Right atrium auricular region (tissue), 2 donors: ENCODE measurements around the gene SND1. TPM values are rescaled to one million over a fixed set of nuclear protein-coding genes. Genes with fewer than 3 reads are reported as not detected.

Experiments
- DNase-seq: peaks from one replicate; pipeline ENCODE4 v3.0.0-alpha.2; 2019; ENCODE audit warnings: low spot score
- H3K27ac ChIP-seq, 2 donors: fragments of 200-600 bp; sonication (generic); 1 replicate in 1 of 2; 2 replicates in 1 of 2; pipeline ENCODE4 v1.5.1; 2016 to 2019
- H3K27me3 ChIP-seq, 2 donors: fragments of 200-600 bp; sonication (generic); one replicate each; pipeline versions ENCODE4 v1.5.1 to v1.6.0; 2017 to 2019
- H3K36me3 ChIP-seq: fragments of 200-600 bp; sonication (generic); one replicate; pipeline ENCODE4 v1.5.1; 2016
- H3K4me1 ChIP-seq, 2 donors: fragments of 200-600 bp; sonication (generic); one replicate each; pipeline versions ENCODE4 v1.5.1 to v1.6.0; 2017 to 2019
- H3K4me3 ChIP-seq, 2 donors: fragments of 200-600 bp; sonication (generic); 1 replicate in 1 of 2; 2 replicates in 1 of 2; pipeline ENCODE4 v1.5.1; 2017 to 2019; ENCODE audit warnings: mild to moderate bottlenecking in 1 of 2, moderate library complexity in 1 of 2
- H3K9me3 ChIP-seq, 2 donors: fragments of 200-600 bp; sonication (generic); one replicate each; pipeline ENCODE4 v1.5.1; 2019
- total RNA-seq, 2 donors: library from RNA; depleted of rRNA; stranded (reverse); fragments of >200 nt; gene quantifications; one replicate each; pipeline ENCODE4 v1.1.0, GENCODE V29; 2016
- TF ChIP-seq, protein P1 (sequence below), 2 donors: fragments of 200-600 bp; sonication (generic); IDR thresholded peaks; one replicate each; pipeline ENCODE4 v1.5.1; 2019; ENCODE audit warnings: antibody characterized with exemption in 2 of 2

SND1 gene
- total RNA-seq, 2 donors from 2014 or later: 69.4 to 77.6 TPM

DNA sequence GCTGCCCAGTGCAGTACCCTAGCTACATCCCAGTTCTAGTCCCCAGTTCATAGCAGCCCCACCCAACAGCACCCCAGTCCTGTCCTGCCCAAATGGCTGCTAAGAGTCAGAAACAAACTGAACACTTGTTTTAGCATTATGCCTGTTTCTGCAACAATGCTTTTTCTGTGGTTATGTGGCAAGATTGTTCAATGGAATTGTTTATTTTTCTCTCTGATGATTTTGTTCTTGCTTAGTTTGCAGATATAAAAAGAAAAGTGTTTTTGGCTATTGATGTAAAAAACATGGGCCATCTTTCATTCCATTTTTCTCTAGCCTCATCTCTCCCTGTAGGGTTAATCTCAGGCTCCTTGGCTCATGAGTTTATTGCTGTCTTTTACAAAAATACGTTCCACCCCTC is 336.8 kb downstream of the SND1 start:
- Histone ChIP-seq H3K4me3 (no peak overlapping the region), H3K27ac (no peak overlapping the region), H3K9me3 (no peaks in the 10 kb centered on the region), H3K4me1 (peaks cover 0 to 28% of the 10 kb centered on the region in 2 donors), H3K27me3 (no peaks in the 10 kb centered on the region), H3K36me3 (no peaks in the 10 kb centered on the region)
- TF ChIP-seq, protein P1, sequence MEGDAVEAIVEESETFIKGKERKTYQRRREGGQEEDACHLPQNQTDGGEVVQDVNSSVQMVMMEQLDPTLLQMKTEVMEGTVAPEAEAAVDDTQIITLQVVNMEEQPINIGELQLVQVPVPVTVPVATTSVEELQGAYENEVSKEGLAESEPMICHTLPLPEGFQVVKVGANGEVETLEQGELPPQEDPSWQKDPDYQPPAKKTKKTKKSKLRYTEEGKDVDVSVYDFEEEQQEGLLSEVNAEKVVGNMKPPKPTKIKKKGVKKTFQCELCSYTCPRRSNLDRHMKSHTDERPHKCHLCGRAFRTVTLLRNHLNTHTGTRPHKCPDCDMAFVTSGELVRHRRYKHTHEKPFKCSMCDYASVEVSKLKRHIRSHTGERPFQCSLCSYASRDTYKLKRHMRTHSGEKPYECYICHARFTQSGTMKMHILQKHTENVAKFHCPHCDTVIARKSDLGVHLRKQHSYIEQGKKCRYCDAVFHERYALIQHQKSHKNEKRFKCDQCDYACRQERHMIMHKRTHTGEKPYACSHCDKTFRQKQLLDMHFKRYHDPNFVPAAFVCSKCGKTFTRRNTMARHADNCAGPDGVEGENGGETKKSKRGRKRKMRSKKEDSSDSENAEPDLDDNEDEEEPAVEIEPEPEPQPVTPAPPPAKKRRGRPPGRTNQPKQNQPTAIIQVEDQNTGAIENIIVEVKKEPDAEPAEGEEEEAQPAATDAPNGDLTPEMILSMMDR (IDR thresholded peaks at IDR 0.05): no peak
- no peak for DNase-seq

DNA sequence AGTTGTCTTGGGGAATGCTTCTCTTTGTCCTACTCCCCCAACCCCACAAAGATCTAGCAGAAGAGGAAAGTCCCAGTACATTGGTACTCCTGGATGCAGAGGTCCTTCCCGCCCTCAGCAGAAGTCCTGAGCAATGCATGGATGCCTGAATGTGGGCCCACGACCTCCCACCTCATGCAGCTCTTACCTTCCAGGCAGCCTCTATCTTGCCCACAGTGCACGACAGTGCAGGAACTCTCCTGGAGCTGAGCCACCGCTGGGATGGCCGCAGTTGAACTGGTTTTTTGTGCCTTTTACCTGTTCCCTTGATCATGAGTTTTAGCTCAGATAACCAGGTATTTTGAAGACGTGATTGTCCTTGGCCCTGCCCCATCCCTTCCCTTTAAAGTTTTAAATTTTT is 341.3 kb downstream of the SND1 start:
- H3K27ac ChIP-seq: no peak overlapping the region
- DNase-seq: no peak
- no peaks in the 10 kb centered on the region for H3K9me3 ChIP-seq
- no peak overlapping the region for H3K4me3 ChIP-seq
- TF ChIP-seq, protein P1 (IDR thresholded peaks at IDR 0.05): no peak
- H3K4me1 ChIP-seq: peaks cover 0 to 40% of the 10 kb centered on the region in 2 donors
- H3K36me3 ChIP-seq: no peaks in the 10 kb centered on the region
- no peaks in the 10 kb centered on the region for H3K27me3 ChIP-seq

DNA sequence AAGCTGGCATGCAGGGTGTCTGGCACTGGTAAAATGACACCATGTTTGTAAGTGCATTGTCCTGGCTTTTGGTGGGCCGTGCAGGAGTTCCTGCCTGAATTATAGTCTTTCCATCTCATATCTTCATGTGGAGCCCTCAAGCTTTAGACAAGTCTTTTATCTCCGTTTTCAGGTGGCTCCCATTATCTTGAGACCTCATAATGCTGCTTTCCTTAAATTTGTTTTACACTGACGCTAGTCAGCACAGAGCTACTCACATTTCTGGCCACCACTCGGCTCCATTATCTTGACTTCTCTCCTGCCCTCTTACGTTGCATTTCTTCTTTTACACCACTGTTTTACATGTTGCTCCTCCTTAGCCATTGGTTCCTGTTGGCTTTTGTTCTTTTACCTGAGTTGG is 342.0 kb downstream of the SND1 start:
- Histone ChIP-seq H3K27ac (no peak overlapping the region), H3K36me3 (no peaks in the 10 kb centered on the region), H3K9me3 (no peaks in the 10 kb centered on the region), H3K4me3 (no peak overlapping the region), H3K4me1 (peaks cover 0 to 46% of the 10 kb centered on the region in 2 donors), H3K27me3 (no peaks in the 10 kb centered on the region)
- TF ChIP-seq, protein P1 (IDR thresholded peaks at IDR 0.05): no peak
- no peak for DNase-seq

DNA sequence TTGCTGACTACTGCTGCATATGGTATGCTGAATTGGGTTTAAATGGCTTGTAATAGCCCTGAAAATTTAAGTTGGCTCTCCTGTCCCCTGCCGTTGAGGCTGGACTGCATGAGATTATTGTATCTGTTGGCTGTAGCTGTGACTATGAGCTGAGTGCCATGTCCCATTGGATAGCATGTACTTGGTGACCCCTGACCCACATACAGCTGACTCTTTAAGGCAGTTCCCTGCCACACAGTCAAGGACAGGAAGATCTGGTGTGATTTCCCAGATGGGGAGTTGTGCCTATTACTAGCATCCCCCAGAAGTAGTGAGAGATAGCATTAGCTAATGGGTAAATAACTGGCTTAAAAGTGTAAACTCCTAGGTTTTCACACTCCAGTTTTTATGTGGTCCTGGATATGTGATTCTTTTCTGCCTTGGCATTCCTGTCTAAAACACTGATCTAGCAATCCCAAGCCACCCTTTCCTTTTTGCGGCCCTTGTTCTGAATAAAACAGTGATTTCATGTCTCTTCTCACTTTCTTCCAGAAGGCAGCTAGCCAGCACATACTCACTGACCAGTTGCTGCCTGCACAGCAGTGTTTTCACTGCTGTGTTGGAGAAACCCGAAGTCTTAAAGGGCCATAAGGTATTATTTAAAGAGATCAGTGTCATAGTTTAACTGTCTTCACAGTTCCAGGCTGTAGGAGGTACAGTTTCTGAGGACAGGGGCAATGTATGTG is 343.3 kb downstream of the SND1 start:
- TF ChIP-seq, protein P1 (IDR thresholded peaks at IDR 0.05): no peak
- Histone ChIP-seq H3K9me3 (no peaks in the 10 kb centered on the region), H3K4me3 (no peak overlapping the region), H3K36me3 (no peaks in the 10 kb centered on the region), H3K27me3 (no peaks in the 10 kb centered on the region), H3K27ac (peak overlapping the region; percentile 72 to 76), H3K4me1 (peaks cover 0 to 54% of the 10 kb centered on the region in 2 donors)
- DNase-seq: no peak

DNA sequence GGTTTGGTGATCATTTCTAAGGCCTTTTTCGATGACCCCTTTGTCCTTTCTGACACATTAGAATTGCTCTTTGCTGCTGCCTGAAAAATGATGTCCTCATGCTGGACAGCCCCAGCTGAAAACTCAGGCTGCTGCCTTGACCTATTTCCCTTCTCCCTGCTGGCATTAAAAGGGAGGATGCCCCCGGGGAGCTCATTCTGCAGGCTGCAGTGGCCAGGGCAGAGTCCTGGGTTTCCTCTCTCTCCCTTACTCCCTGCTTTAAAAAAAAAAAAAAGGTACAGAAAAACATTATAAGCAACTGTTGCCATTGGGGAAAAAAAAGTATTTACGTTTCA is 343.9 kb downstream of the SND1 start:
- H3K27ac ChIP-seq: peak overlapping the region; percentile 72 to 76
- H3K27me3 ChIP-seq: no peaks in the 10 kb centered on the region
- no peak for DNase-seq
- no peaks in the 10 kb centered on the region for H3K9me3 ChIP-seq
- H3K4me3 ChIP-seq: no peak overlapping the region
- H3K36me3 ChIP-seq: no peaks in the 10 kb centered on the region
- H3K4me1 ChIP-seq: peaks cover 0 to 59% of the 10 kb centered on the region in 2 donors
- TF ChIP-seq, protein P1 (IDR thresholded peaks at IDR 0.05): no peak
